Chondrocyte (in vitro differentiated cells): ENCODE measurements around the gene FASTKD1. TPM values are rescaled to one million over a fixed set of nuclear protein-coding genes. Genes with fewer than 3 reads are reported as not detected.
A peak's percentile ranks its signal among the peaks of the same experiment; 100 is the strongest.

ENCODE experiments used
- DNase-seq: peaks from one replicate; pipeline ENCODE4 v3.0.0; 2021; ENCODE audit warnings: mixed read lengths, low spot score
- H3K27ac Mint-ChIP-seq: one replicate; pipeline ENCODE4 v1.8.0; 2021; ENCODE audit warnings: mild to moderate bottlenecking, moderate library complexity, mixed read lengths; ENCODE audit not compliant: unreplicated experiment
- H3K27me3 Mint-ChIP-seq: 2 replicates; pipeline ENCODE4 v1.8.0; 2021; ENCODE audit warnings: low read depth, mixed read lengths
- H3K36me3 Mint-ChIP-seq: 2 replicates; pipeline ENCODE4 v1.8.0; 2021; ENCODE audit warnings: low read depth, mixed read lengths
- H3K4me1 Mint-ChIP-seq: 2 replicates; pipeline ENCODE4 v1.8.0; 2021; ENCODE audit warnings: low read depth, mild to moderate bottlenecking, mixed read lengths
- H3K4me3 Mint-ChIP-seq: one replicate; pipeline ENCODE4 v1.8.0; 2021; ENCODE audit warnings: mild to moderate bottlenecking, moderate library complexity, mixed read lengths; ENCODE audit not compliant: unreplicated experiment
- H3K9me3 Mint-ChIP-seq: 2 replicates; pipeline ENCODE4 v1.8.0; 2021; ENCODE audit warnings: low read depth, mixed read lengths
- total RNA-seq: library from RNA; stranded (reverse); gene quantifications from 3 replicates; pipeline ENCODE4 v1.2.1, GENCODE V29; 2021
- TF ChIP-seq, protein P1 (sequence below): fragments of 200-600 bp; sonication (generic); IDR thresholded peaks from 2 replicates; pipeline ENCODE4 v1.5.0; 2021; ENCODE audit warnings: antibody characterized with exemption, mild to moderate bottlenecking, moderate library complexity

FASTKD1 gene
- total RNA-seq, 1 donor from 2014 or later: 19.0 TPM

DNA sequence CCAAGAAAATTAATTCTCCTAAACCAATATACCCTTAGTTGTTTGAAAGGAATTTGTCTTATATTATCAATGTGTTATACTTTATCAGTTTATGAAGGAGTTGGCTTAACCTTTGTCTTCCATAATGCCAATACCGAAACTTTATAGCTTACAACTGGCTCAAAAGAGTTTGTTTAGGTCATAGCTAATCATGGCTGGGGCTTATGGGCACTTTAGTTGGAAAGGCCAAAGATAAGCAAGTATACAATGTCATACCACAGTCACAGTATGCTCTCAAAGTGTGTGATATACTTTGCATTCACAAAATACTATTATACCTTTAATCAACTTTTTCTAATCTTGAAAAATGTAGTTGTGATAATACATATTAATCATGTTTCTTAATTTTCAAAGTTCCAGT lies 61.8 kb downstream of the FASTKD1 start:
- H3K9me3 Mint-ChIP-seq: peaks cover 4% of the 10 kb centered on the region
- H3K27ac Mint-ChIP-seq: peak overlapping the region; percentile 12
- no peak for DNase-seq
- H3K36me3 Mint-ChIP-seq: no peaks in the 10 kb centered on the region
- TF ChIP-seq, protein P1, sequence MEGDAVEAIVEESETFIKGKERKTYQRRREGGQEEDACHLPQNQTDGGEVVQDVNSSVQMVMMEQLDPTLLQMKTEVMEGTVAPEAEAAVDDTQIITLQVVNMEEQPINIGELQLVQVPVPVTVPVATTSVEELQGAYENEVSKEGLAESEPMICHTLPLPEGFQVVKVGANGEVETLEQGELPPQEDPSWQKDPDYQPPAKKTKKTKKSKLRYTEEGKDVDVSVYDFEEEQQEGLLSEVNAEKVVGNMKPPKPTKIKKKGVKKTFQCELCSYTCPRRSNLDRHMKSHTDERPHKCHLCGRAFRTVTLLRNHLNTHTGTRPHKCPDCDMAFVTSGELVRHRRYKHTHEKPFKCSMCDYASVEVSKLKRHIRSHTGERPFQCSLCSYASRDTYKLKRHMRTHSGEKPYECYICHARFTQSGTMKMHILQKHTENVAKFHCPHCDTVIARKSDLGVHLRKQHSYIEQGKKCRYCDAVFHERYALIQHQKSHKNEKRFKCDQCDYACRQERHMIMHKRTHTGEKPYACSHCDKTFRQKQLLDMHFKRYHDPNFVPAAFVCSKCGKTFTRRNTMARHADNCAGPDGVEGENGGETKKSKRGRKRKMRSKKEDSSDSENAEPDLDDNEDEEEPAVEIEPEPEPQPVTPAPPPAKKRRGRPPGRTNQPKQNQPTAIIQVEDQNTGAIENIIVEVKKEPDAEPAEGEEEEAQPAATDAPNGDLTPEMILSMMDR: no peak
- no peak overlapping the region for H3K4me3 Mint-ChIP-seq
- peaks cover 60% of the 10 kb centered on the region for H3K4me1 Mint-ChIP-seq
- no peaks in the 10 kb centered on the region for H3K27me3 Mint-ChIP-seq

DNA sequence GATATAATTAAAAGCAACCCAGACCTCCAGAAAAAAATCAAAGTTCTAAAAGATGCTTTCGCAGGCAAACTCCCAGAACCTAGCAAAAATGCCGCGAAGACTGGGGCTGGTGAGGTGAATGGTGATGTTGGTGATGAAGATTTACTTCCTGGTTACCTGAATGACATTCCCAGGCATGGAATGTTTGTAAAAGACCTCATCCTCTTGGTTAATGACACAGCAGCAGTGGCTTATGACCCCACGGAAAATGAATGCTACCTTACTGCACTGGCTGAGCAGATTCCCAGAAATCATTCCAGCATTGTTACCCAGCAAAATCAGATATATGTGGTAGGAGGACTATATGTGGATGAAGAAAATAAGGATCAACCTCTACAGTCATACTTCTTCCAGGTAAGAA lies 63.2 kb downstream of the FASTKD1 start:
- Mint-ChIP-seq H3K9me3 (peaks cover 4% of the 10 kb centered on the region), H3K27me3 (no peaks in the 10 kb centered on the region), H3K4me1 (peaks cover 60% of the 10 kb centered on the region), H3K4me3 (peak overlapping the region; percentile 33), H3K27ac (peak overlapping the region; percentile 74), H3K36me3 (no peaks in the 10 kb centered on the region)
- TF ChIP-seq, protein P1: no peak
- no peak for DNase-seq

DNA sequence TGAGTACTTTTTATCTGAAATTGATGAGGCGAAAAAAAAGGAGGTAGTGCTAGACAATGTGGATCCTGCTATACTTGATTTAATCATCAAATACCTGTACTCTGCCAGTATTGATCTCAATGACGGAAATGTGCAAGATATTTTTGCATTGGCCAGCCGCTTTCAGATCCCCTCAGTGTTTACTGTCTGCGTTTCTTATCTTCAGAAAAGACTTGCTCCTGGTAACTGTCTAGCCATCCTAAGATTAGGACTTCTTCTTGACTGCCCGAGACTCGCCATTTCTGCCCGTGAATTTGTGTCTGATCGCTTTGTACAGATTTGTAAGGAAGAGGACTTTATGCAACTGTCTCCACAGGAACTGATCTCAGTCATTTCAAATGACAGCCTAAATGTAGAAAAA lies 63.7 kb downstream of the FASTKD1 start:
- Mint-ChIP-seq H3K4me1 (peaks cover 60% of the 10 kb centered on the region), H3K27ac (peak overlapping the region; percentile 74), H3K4me3 (peak overlapping the region; percentile 17)

DNA sequence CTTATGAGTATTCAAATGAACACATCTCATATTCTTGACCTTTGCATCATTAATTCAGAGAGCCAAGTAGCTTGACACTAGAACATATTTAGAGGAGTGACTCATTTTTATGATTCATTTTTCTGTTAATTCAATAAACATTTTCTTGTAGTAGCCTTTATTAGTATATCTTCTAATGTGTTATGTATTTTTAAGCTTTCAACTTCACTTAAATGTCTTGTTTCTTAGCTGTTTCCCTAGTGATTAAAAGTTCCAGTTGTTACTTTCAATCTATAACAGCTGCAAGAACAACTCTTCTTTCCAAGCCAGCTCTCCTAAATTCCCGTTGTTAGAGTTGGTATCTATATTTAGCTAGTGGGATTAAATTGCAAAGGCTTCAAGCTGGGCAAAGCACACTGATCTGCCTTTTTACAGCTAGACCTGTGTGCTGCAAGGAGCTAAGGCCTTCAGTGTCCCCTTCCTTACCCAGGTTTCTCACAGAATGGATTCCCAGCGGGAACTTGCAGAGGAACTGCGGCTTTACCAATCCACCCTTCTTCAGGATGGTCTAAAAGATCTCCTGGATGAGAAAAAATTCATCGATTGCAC lies 64.3 kb downstream of the FASTKD1 start, which contains the start of gene KLHL41:
TSS of gene KLHL41 (plus strand) at position 405 of the 588 bp plus-strand sequence. CDS start at position 482, 77 bp downstream.
- no peaks in the 10 kb centered on the region for H3K36me3 Mint-ChIP-seq
- no peaks in the 10 kb centered on the region for H3K27me3 Mint-ChIP-seq
- peaks cover 4% of the 10 kb centered on the region for H3K9me3 Mint-ChIP-seq
- TF ChIP-seq, protein P1: no peak
- H3K4me3 Mint-ChIP-seq: peak within 1 kb of the TSS; percentile 33
- DNase-seq: no peak
- H3K4me1 Mint-ChIP-seq: peaks cover 58% of the 10 kb centered on the region
- peak within 1 kb of the TSS; percentile 74 for H3K27ac Mint-ChIP-seq

More for the DNA sequence above, 63.7 kb downstream of the FASTKD1 start:
- no peaks in the 10 kb centered on the region for H3K27me3 Mint-ChIP-seq
- no peak for DNase-seq
- H3K36me3 Mint-ChIP-seq: no peaks in the 10 kb centered on the region
- peaks cover 4% of the 10 kb centered on the region for H3K9me3 Mint-ChIP-seq
- TF ChIP-seq, protein P1: no peak

DNA sequence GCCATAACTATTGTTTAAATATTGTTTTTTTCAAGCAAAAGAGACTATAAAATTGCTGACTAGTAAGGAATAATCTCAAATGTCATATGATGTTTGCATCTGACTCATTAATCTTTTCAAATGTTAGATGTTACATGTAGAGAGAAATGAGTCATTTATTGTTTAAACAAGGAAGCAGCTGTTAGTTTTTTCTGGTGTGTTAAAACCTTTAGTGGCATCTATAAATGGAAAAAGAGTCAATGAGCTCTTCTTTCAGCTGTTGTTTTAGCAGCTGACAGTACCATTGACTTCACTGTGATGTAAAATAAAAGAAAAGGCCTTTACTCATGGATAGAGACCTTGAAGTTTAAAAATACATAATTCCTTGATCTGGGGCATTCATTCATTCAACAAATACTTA lies 66.0 kb downstream of the FASTKD1 start:
- H3K4me3 Mint-ChIP-seq: no peak overlapping the region
- no peak for DNase-seq
- no peaks in the 10 kb centered on the region for H3K27me3 Mint-ChIP-seq
- H3K27ac Mint-ChIP-seq: peak overlapping the region; percentile 78
- peaks cover 4% of the 10 kb centered on the region for H3K9me3 Mint-ChIP-seq
- H3K4me1 Mint-ChIP-seq: peaks cover 41% of the 10 kb centered on the region
- TF ChIP-seq, protein P1: no peak
- H3K36me3 Mint-ChIP-seq: peaks cover 4% of the 10 kb centered on the region
